ENCODE measurements around the gene WNT7A. TPM values are rescaled to one million over a fixed set of nuclear protein-coding genes. Genes with fewer than 3 reads are reported as not detected.

WNT7A gene
- total RNA-seq, 2 donors from 2014 or later: under 0.01 TPM

DNA sequence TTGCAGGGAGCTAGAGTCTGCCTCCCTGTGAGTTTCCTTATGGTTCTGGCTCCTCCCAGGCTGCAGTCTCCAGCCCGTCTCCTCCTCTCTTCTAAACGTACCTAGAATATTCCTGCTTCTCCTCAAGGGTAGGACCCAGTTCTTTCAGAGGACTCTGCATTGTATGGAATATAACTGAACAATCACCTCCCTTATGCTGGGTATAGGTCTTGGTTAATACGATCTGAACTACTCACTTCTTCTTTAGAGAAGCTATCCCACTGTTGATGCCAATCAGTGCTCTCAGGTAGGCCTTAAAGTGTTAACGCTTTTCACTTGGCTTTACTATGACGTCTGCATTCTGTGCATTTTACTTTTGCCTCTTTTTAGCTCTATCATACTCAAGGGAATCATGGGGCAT is 98.5 kb downstream of the WNT7A start:
- H3K36me3 ChIP-seq (replicated peaks in 1 of 2; ENCODE audit: insufficient read depth in 1 of 2, low read depth in 2 of 2): no peaks in the 10 kb centered on the region
- intact Hi-C loops (cut with DNase I): no loop called here
- no peak for DNase-seq
- no peak overlapping the region for H3K27ac ChIP-seq
- WGBS, 2 donors: 84 to 87% methylated on average over 5 of the region's 5 CpGs
- H3K4me1 ChIP-seq: no peaks in the 10 kb centered on the region
- no peaks in the 10 kb centered on the region for H3K27me3 ChIP-seq
- ATAC-seq: no peak
- no peaks in the 10 kb centered on the region for H3K9me3 ChIP-seq
- no peak for TF ChIP-seq POLR2A (IDR thresholded peaks at IDR 0.05)
- H3K4me3 ChIP-seq: no peak overlapping the region

DNA sequence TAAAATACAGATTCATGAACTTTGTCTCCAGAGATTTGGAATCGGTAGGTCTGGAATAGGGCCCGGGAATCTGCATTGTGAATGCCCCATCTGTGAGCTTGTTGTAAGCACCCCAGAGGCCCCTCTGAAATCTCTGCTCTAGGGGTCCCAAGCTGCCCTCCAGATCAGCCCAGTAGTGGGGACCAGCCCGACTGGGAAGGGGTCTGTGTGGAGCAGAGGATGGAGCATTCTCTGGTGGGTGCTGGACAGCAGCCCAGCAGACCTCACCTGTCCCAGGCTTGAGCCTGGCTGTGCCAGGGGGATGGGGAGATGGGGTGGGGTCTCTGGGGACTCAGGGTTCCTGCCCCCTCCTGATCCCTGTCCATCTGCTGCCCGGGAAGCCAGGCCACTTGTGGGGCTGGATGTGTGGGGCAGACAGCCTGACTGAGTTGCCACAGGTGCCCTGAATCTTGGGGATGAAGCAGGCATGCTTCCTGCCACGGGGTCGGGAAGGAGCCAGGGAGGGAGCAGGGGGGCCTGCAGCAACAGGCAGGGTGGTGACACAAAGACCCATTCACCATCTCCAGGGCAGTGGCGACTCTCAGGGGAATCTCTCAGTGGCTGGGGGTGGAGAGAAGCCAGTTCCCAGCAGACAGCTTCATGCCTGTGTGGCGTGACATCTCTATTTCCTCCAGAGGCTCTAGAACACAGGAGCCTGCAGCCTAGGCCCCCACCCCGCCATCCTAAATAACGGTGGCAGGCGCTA is 99.3 kb downstream of the WNT7A start:
- intact Hi-C loops (cut with DNase I): no loop called here
- Histone ChIP-seq H3K27ac (no peak overlapping the region), H3K27me3 (no peaks in the 10 kb centered on the region), H3K4me3 (no peak overlapping the region), H3K4me1 (no peaks in the 10 kb centered on the region), H3K9me3 (no peaks in the 10 kb centered on the region), H3K36me3 (replicated peaks in 1 of 2; ENCODE audit: insufficient read depth in 1 of 2, low read depth in 2 of 2) (no peaks in the 10 kb centered on the region)
- ATAC-seq (no peak), DNase-seq (no peak)
- WGBS, 2 donors: 62 to 64% methylated on average over 7 to 11 of the region's 11 CpGs
- TF ChIP-seq POLR2A (IDR thresholded peaks at IDR 0.05): no peak
- TF ChIP-seq, protein P1, sequence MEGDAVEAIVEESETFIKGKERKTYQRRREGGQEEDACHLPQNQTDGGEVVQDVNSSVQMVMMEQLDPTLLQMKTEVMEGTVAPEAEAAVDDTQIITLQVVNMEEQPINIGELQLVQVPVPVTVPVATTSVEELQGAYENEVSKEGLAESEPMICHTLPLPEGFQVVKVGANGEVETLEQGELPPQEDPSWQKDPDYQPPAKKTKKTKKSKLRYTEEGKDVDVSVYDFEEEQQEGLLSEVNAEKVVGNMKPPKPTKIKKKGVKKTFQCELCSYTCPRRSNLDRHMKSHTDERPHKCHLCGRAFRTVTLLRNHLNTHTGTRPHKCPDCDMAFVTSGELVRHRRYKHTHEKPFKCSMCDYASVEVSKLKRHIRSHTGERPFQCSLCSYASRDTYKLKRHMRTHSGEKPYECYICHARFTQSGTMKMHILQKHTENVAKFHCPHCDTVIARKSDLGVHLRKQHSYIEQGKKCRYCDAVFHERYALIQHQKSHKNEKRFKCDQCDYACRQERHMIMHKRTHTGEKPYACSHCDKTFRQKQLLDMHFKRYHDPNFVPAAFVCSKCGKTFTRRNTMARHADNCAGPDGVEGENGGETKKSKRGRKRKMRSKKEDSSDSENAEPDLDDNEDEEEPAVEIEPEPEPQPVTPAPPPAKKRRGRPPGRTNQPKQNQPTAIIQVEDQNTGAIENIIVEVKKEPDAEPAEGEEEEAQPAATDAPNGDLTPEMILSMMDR (IDR thresholded peaks at IDR 0.05): no peak

DNA sequence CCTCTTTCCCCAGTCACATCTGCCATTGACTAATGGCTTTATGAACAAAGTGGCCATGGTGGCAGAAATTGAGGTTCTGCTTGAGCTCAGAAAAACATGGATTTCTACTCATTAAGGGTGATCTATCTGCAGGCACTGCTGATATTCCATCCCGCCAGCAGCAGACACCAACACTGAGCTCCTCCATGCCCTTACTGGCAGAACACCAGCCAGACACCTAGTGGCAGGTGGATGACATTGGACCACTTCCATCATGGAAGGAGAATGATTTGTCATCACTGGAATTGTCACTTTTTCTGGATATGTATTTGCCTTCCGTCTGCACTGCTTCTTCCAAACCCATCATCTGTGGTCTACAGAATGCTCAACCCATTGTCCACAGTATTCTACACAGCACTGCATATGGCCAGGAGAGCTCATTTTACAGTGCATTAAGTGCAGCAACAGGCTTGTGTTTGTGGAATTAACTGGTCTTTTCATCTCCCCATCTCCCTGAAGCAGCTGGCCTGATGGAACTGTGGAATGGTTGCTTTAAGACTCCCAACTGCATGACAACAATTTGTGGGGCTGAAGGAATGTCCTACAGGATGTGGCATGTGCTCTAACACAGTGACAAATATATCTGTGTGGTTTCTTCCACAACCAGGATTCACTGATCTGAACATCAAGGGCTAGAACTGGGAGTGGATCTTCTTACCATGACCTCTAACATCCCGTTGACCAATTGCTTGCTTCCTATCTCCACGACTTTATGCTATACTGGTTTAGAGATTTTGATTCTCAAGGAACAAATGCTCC is 103.4 kb downstream of the WNT7A start:
- Histone ChIP-seq H3K4me3 (no peak overlapping the region), H3K27ac (no peak overlapping the region), H3K9me3 (no peaks in the 10 kb centered on the region), H3K27me3 (no peaks in the 10 kb centered on the region), H3K4me1 (no peaks in the 10 kb centered on the region), H3K36me3 (replicated peaks in 1 of 2; ENCODE audit: insufficient read depth in 1 of 2, low read depth in 2 of 2) (no peaks in the 10 kb centered on the region)
- intact Hi-C loops (cut with DNase I): no loop called here
- TF ChIP-seq, protein P1 (IDR thresholded peaks at IDR 0.05): no peak
- no peak for TF ChIP-seq POLR2A (IDR thresholded peaks at IDR 0.05)
- 64 to 68% methylated on average over 4 of the region's 4 CpGs for WGBS, 2 donors
- ATAC-seq (no peak), DNase-seq (no peak)

DNA sequence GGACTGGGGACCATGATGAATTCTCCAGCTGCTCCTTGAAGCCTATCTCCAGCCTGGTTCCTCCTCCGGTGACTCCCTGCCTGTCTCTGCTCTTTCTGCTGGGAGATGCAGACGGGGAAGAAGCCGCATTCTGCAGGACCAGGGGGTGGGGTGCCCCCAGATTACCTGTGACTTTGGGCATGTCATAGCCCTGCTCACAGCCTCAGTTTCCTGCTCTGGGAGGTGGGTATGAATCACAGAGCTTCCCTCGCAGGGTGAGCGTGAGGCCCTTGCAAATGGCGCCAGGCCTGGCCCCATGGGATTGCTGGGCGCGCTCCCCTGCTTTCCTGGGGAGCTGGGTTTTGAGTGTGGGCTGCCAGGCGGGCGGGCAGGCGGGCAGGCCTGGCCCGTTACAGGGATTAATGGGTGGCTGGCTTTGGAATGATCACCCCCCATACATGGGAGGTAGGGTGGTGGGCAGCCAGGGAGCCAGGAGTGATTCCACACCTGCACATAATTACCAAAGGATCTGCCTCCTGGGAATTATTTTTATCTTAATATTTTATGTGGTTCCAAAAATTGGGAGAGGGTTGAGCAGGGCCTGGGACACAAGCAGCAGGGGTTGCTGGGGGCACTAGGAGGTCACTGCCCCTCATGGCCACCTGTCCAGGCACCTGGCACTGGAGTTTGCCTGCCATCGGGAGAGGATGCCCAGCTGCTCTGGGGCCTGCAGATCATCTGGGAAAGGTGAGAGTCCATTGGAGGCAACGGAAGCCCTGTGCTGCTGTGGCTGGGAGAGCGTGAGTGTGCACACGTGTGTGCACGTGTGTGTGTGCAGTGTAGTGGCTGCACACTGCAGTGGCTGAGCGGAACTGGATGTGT is 106.8 kb downstream of the WNT7A start:
- Histone ChIP-seq H3K27ac (no peak overlapping the region), H3K4me3 (no peak overlapping the region), H3K9me3 (no peaks in the 10 kb centered on the region), H3K4me1 (peaks cover 3% of the 10 kb centered on the region), H3K36me3 (replicated peaks in 1 of 2; ENCODE audit: insufficient read depth in 1 of 2, low read depth in 2 of 2) (no peaks in the 10 kb centered on the region), H3K27me3 (no peaks in the 10 kb centered on the region)
- intact Hi-C loops (cut with DNase I): no loop called here
- DNase-seq (no peak), ATAC-seq (no peak)
- 91 to 92% methylated on average over 11 to 17 of the region's 18 CpGs for WGBS, 2 donors
- no peak for TF ChIP-seq POLR2A (IDR thresholded peaks at IDR 0.05)
- TF ChIP-seq, protein P1 (IDR thresholded peaks at IDR 0.05): no peak

DNA sequence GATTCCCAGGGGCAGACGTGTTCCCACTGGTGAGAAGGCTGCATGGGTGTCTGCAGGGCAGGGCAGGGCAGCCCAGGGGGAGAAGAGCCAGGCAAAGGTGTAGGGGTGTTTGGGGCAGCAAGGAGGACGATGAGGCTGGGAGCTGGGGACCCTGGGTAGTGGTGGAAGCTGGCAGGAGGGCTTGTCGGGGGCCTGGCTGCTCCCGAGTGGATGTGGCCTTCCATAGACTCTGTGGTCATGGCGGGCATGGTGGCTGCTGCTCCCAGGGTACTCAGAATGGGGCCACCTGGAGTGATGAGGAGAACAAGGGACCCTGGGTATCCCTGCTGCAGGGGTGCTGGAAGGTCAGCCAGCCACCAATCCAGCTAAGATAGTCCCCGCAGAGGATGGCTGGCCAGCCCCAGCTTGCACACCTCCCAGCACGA is 107.5 kb downstream of the WNT7A start:
- Histone ChIP-seq H3K4me1 (peaks cover 3% of the 10 kb centered on the region), H3K4me3 (no peak overlapping the region), H3K36me3 (replicated peaks in 1 of 2; ENCODE audit: insufficient read depth in 1 of 2, low read depth in 2 of 2) (no peaks in the 10 kb centered on the region), H3K9me3 (no peaks in the 10 kb centered on the region), H3K27me3 (no peaks in the 10 kb centered on the region), H3K27ac (no peak overlapping the region)
- 76 to 82% methylated on average over 6 to 7 of the region's 7 CpGs for WGBS, 2 donors
- TF ChIP-seq POLR2A (IDR thresholded peaks at IDR 0.05): no peak
- TF ChIP-seq, protein P1 (IDR thresholded peaks at IDR 0.05): no peak
- no peak for ATAC-seq
- intact Hi-C loops (cut with DNase I): no loop called here
- DNase-seq: no peak
